B cell (primary cell): ENCODE measurements around the gene TBC1D17. TPM values are rescaled to one million over a fixed set of nuclear protein-coding genes. Genes with fewer than 3 reads are reported as not detected.
A peak's percentile ranks its signal among the peaks of the same experiment; 100 is the strongest.

Experiments used
- ATAC-seq: fragments of 200-7000 bp; cut with Tn5 transposase; one replicate; pipeline ENCODE4 v1.10.0; 2021; ENCODE audit warnings: low read depth, mild to moderate bottlenecking, moderate number of reproducible peaks, moderate library complexity
- CTCF ChIA-PET: fragments of 350-600 bp; sonication (Branson Sonifier 250); formaldehyde crosslinking; loops from one replicate; lab custom pipeline; 2021; ENCODE audit warnings: antibody characterized with exemption, inconsistent platforms; lab: Charles Lee
- POLR2A ChIA-PET: fragments of 350-600 bp; sonication (Branson Sonifier 250); formaldehyde crosslinking; loops from one replicate; lab custom pipeline; 2021; ENCODE audit warnings: antibody characterized with exemption; lab: Charles Lee
- DNase-seq: peaks from one replicate; pipeline ENCODE4 v3.0.0; 2013
- H2AFZ ChIP-seq: 2 replicates; pipeline ENCODE4 v1.6.1; 2012; ENCODE audit warnings: mild to moderate bottlenecking, low read depth, low read length; ENCODE audit not compliant: insufficient read depth, poor library complexity, severe bottlenecking
- H3K27ac ChIP-seq, 2 donors: 1 replicate in 1 of 2; 2 replicates in 1 of 2; pipeline ENCODE4 v1.5.1; 2012 to 2013; ENCODE audit warnings: low read length in 2 of 2, mild to moderate bottlenecking in 2 of 2, moderate library complexity in 1 of 2
- H3K27me3 ChIP-seq, 4 experiments: fragments of 200-600 bp in 1 of 4; sonication (generic) in 1 of 4; replicated peaks in 1 of 4; 1 replicate in 2 of 4; 2 replicates in 2 of 4; pipeline versions ENCODE4 v1.6.1 to v1.7.0; 2013 to 2016; ENCODE audit warnings: low read length in 3 of 4, mild to moderate bottlenecking in 2 of 4, mixed read lengths in 1 of 4, moderate library complexity in 1 of 4; ENCODE audit not compliant: insufficient read depth in 4 of 4, control insufficient read depth in 3 of 4; ENCODE audit errors: control extremely low read depth in 1 of 4
- H3K36me3 ChIP-seq, 2 experiments: replicated peaks in 1 of 2; 1 replicate in 1 of 2; 2 replicates in 1 of 2; pipeline versions ENCODE4 v1.6.1 to v1.7.1; 2013; ENCODE audit warnings: low read length in 1 of 2; ENCODE audit not compliant: insufficient read depth in 2 of 2, control insufficient read depth in 1 of 2; ENCODE audit errors: control extremely low read depth in 1 of 2, extremely low read depth in 1 of 2
- H3K4me1 ChIP-seq, 2 donors: fragments of 200-600 bp in 1 of 2; sonication (generic) in 1 of 2; 1 replicate in 1 of 2; 2 replicates in 1 of 2; pipeline versions ENCODE4 v1.5.1 to v1.6.1; 2013 to 2017; ENCODE audit warnings: low read length in 2 of 2; ENCODE audit not compliant: control insufficient read depth in 2 of 2, insufficient read depth in 2 of 2
- H3K4me2 ChIP-seq: replicated peaks from 2 replicates; pipeline ENCODE3; 2012; ENCODE audit warnings: mild to moderate bottlenecking, low read depth, low read length; ENCODE audit not compliant: poor library complexity, severe bottlenecking
- H3K4me3 ChIP-seq, 5 experiments: fragments of 200-600 bp in 1 of 5; sonication (generic) in 1 of 5; 1 replicate in 3 of 5; 2 replicates in 2 of 5; pipeline versions ENCODE4 v1.5.1 to v1.7.0; 2011 to 2016; ENCODE audit warnings: low read length in 4 of 5, mild to moderate bottlenecking in 4 of 5, low read depth in 2 of 5, control low read depth in 1 of 5, moderate library complexity in 1 of 5; ENCODE audit not compliant: insufficient read depth in 1 of 5; ENCODE audit errors: control extremely low read depth in 1 of 5, extremely low read depth in 1 of 5
- H3K79me2 ChIP-seq: fragments of 200-600 bp; sonication (generic); one replicate; pipeline ENCODE4 v1.6.0; 2016; ENCODE audit warnings: low read length; ENCODE audit not compliant: control insufficient read depth, insufficient read depth
- H3K9ac ChIP-seq: fragments of 200-600 bp; sonication (generic); 2 replicates; pipeline ENCODE4 v1.6.1; 2017; ENCODE audit warnings: mild to moderate bottlenecking, low read length, moderate library complexity
- H3K9me3 ChIP-seq, 3 donors: one replicate each; pipeline versions ENCODE4 v1.6.1 to v1.7.1; 2013; ENCODE audit warnings: low read length in 2 of 3; ENCODE audit not compliant: control insufficient read depth in 2 of 3, insufficient read depth in 1 of 3; ENCODE audit errors: control extremely low read depth in 1 of 3
- H4K20me1 ChIP-seq: 2 replicates; pipeline ENCODE4 v1.6.0; 2012; ENCODE audit warnings: mild to moderate bottlenecking, low read length; ENCODE audit not compliant: insufficient read depth, control insufficient read depth, poor library complexity, severe bottlenecking
- H3K27ac Mint-ChIP-seq: one replicate; pipeline ENCODE4 v1.8.0; 2021; ENCODE audit warnings: mixed read lengths
- H3K27me3 Mint-ChIP-seq: one replicate; pipeline ENCODE4 v1.8.0; 2021; ENCODE audit warnings: mixed read lengths
- H3K4me1 Mint-ChIP-seq: one replicate; pipeline ENCODE4 v1.8.0; 2021; ENCODE audit warnings: mixed read lengths
- H3K4me3 Mint-ChIP-seq: one replicate; pipeline ENCODE4 v1.8.0; 2021; ENCODE audit warnings: mixed read lengths
- H3K9me3 Mint-ChIP-seq: one replicate; pipeline ENCODE4 v1.8.0; 2022; ENCODE audit warnings: mixed read lengths; ENCODE audit not compliant: insufficient read depth
- CTCF ChIP-seq: fragments of 200-600 bp; IDR thresholded peaks from one replicate; pipeline ENCODE4 v1.8.0; 2022; ENCODE audit warnings: antibody characterized with exemption, mild to moderate bottlenecking
- EZH2 ChIP-seq: IDR thresholded peaks from 2 replicates; pipeline ENCODE4 v1.6.1; 2012; ENCODE audit warnings: borderline replicate concordance, low read depth, mild to moderate bottlenecking, moderate library complexity, low read length; ENCODE audit not compliant: insufficient read depth, poor library complexity, severe bottlenecking
- WGBS: methylation state at CpG from one replicate; pipeline ENCODE4 v1.1.5; 2013; ENCODE audit warnings: missing lambda C conversion rate; ENCODE audit not compliant: insufficient coverage; 5-methylcytosine and 5-hydroxymethylcytosine counted together
- intact Hi-C: fragments of 100-400 bp; cut with micrococcal nuclease; formaldehyde crosslinking; loops from one replicate; pipeline ENCODE4 v1.10.0; 2022
- polyA plus RNA-seq: library from polyadenylated mRNA; depleted of rRNA; stranded (reverse); fragments of >200 nt; gene quantifications from 2 replicates; pipeline ENCODE4 v1.2.3, GENCODE V29; 2012
- total RNA-seq, 2 donors: library from RNA; stranded (reverse); fragments of 120-200 nt in 1 of 2; gene quantifications; 1 replicate in 1 of 2; 2 replicates in 1 of 2; pipeline versions ENCODE4 v1.2.3 to v1.2.4, GENCODE V29; 2013 to 2022

TBC1D17 gene
- total and polyA plus RNA-seq, 2 donors (not counting 1 experiment from before 2014, with no cell fraction given) = 85.7 to 98.7 TPM

- 2% methylated on average over 97 of the region's 98 CpGs for WGBS
- intact Hi-C loops = loop anchor here (1.0 kb wide), 5 partner anchors 17 to 84 kb away; partner anchors contain the start of genes FUZ, MED25 and PNKP
- POLR2A ChIA-PET = interaction anchor here (0.9 to 4.8 kb wide), 12 partner anchors 8 to 260 kb away, joined by 3 to 40 read pairs (median 6); partner anchors contain the start of genes AKT1S1, AP2A1, FUZ and MED25
- ATAC-seq = peak; percentile 82
- H3K27me3 Mint-ChIP-seq = no peaks in the 10 kb centered on the region
- H3K4me3 ChIP-seq = peak within 1 kb of the TSS; percentile 73 to 95 (median 89)
- H4K20me1 ChIP-seq = peaks cover 41% of the 10 kb centered on the region
- H2AFZ ChIP-seq = peak within 1 kb of the TSS; percentile 85
- peaks cover 0 to 6% (median 0%) of the 10 kb centered on the region in 3 donors for H3K9me3 ChIP-seq
- H3K4me1 ChIP-seq = peaks cover 30 to 49% of the 10 kb centered on the region in 2 donors
- TF ChIP-seq CTCF (no peak), EZH2 (no peak)
- H3K4me3 Mint-ChIP-seq = peak within 1 kb of the TSS; percentile 93
- peaks cover 48% of the 10 kb centered on the region for H3K4me1 Mint-ChIP-seq
- H3K27ac Mint-ChIP-seq = peak within 1 kb of the TSS; percentile 98
- no peaks in the 10 kb centered on the region for H3K9me3 Mint-ChIP-seq
- CTCF ChIA-PET = interaction anchor here (0.7 to 1.4 kb wide), 8 partner anchors 9 to 43 kb away, joined by 3 to 5 read pairs (median 4); partner anchors contain the start of genes AKT1S1, FUZ and TBC1D17
- H3K4me2 ChIP-seq = peak within 1 kb of the TSS; percentile 83
- peaks cover 35% of the 10 kb centered on the region for H3K79me2 ChIP-seq
- peak; percentile 93 for DNase-seq
- peak within 1 kb of the TSS; percentile 96 for H3K9ac ChIP-seq
- H3K27ac ChIP-seq = peak within 1 kb of the TSS; percentile 91 to 95
- peaks cover 0 to 10% of the 10 kb centered on the region in 2 experiments for H3K36me3 ChIP-seq
- H3K27me3 ChIP-seq = no peaks in the 10 kb centered on the region
Measured at GRCh38 chr19:49850487-49851342, 26.8 kb upstream of the TBC1D17 start, which contains the start of gene PTOV1. TSS of gene PTOV1 (plus strand) at chr19:49851159.
